ENCODE measurements around the gene ADSL.

Gene ADSL

DNA sequence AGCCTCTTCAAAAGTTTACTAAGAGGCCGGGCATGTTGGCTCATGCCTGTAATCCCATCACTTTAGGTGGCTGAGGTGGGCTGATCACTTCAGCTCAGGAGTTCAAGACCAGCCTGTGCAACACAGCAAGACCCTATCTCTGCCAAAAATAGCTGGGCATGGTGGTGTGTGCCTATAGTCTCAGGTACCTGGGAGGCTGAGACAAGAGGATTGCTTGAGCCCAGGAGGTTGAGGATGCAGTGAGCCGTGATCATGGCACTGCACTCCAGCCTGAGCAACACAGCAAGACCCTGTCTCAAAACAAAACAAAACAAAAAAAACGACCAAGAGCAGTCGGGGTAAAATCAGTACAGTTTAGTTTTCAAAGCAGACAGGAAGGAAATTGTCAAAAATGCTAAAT, 4.7 kb upstream of the ADSL start:
- no peak overlapping the region for H3K4me3 ChIP-seq (ENCODE audit: low read length)
- H3K4me1 ChIP-seq (ENCODE audit: control insufficient read depth, insufficient read depth, low read length) = no peaks in the 10 kb centered on the region
- DNase-seq (ENCODE audit: low read depth, low spot score) = no peak
- no peak overlapping the region for H3K27ac ChIP-seq (ENCODE audit: low read length)
- no peaks in the 10 kb centered on the region for H3K27me3 ChIP-seq (ENCODE audit: control insufficient read depth, insufficient read depth, low read length)
- no peaks in the 10 kb centered on the region for H3K9me3 ChIP-seq (ENCODE audit: control insufficient read depth, insufficient read depth, low read length)
- whole genome bisulfite sequencing (ENCODE audit: insufficient coverage, insufficient read length) = no CpG with 5 or more reads among the region's 4 CpGs
- H3K36me3 ChIP-seq (ENCODE audit: control insufficient read depth, insufficient read depth, low read length) = no peaks in the 10 kb centered on the region

GRCh38 chr22:40342521-40342920, 3.8 kb upstream of the ADSL start:
- whole genome bisulfite sequencing (ENCODE audit: insufficient coverage, insufficient read length) = no CpG with 5 or more reads among the region's 9 CpGs
- Histone ChIP-seq H3K27ac (ENCODE audit: low read length) (no peak overlapping the region), H3K36me3 (ENCODE audit: control insufficient read depth, insufficient read depth, low read length) (no peaks in the 10 kb centered on the region)

DNA sequence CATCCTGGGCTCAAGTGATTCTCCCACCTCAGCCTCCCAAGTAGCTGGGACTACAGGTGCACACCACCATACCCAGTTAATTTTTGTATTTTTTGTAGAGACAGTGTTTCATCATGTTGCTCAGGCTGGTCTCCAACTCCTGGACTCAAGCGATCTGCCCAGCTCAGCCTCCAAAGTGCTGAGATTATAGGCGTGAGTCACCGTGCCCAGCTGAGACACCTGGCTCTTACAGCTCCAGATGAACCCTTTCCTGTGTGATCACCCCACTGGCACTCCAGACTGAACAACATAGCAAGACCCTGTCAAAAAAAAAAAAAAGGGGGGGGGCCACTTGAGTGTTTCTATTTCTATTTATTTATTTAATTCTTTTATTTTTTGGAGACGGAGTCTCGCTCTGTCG, 1.0 kb upstream of the ADSL start:
- no peak overlapping the region for H3K27ac ChIP-seq (ENCODE audit: low read length)
- H3K36me3 ChIP-seq (ENCODE audit: control insufficient read depth, insufficient read depth, low read length) = peaks cover 4% of the 10 kb centered on the region; the same call in 1 of the 2 replicates
- no peaks in the 10 kb centered on the region for H3K27me3 ChIP-seq (ENCODE audit: control insufficient read depth, insufficient read depth, low read length)
- no CpG with 5 or more reads among the region's 6 CpGs for WGBS (ENCODE audit: insufficient coverage, insufficient read length)
- 0 out of 2 replicates have a peak, but pooled peaks cover 3% of the 10 kb centered on the region for H3K4me1 ChIP-seq (ENCODE audit: control insufficient read depth, insufficient read depth, low read length)
- DNase-seq (ENCODE audit: low read depth, low spot score) = no peak
- no peaks in the 10 kb centered on the region for H3K9me3 ChIP-seq (ENCODE audit: control insufficient read depth, insufficient read depth, low read length)
- H3K4me3 ChIP-seq (ENCODE audit: low read length) = no peak overlapping the region

More at GRCh38 chr22:40342521-40342920, 3.8 kb upstream of the ADSL start:
- DNase-seq (ENCODE audit: low read depth, low spot score) = no peak
- H3K4me3 ChIP-seq (ENCODE audit: low read length) = no peak overlapping the region
- H3K4me1 ChIP-seq (ENCODE audit: control insufficient read depth, insufficient read depth, low read length) = 0 out of 2 replicates have a peak, but pooled peaks cover 3% of the 10 kb centered on the region
- H3K27me3 ChIP-seq (ENCODE audit: control insufficient read depth, insufficient read depth, low read length) = no peaks in the 10 kb centered on the region
- H3K9me3 ChIP-seq (ENCODE audit: control insufficient read depth, insufficient read depth, low read length) = no peaks in the 10 kb centered on the region

DNA sequence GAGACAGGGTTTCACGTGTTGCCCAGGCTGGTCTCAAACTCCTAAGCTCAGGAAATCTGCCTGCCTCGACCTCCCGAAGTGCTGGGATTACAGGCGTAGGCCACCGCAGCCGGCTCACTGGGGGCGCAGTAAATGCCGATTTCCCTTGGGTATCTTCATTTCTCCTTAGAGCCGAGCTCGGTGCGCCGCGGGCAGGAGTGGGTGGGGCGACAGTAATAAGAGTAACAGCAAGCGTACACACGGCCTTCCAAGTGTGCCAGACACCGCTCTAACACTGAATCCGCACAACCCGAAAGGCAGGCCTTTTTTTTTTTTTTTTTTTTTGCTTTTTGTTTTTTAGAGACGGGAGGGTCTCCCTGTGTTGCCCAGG, 500 bp upstream of the ADSL start:
- no peak for DNase-seq (ENCODE audit: low read depth, low spot score)
- H3K27ac ChIP-seq (ENCODE audit: low read length) = no peak overlapping the region
- H3K36me3 ChIP-seq (ENCODE audit: control insufficient read depth, insufficient read depth, low read length) = peaks cover 7% of the 10 kb centered on the region
- H3K9me3 ChIP-seq (ENCODE audit: control insufficient read depth, insufficient read depth, low read length) = no peaks in the 10 kb centered on the region
- no peaks in the 10 kb centered on the region for H3K27me3 ChIP-seq (ENCODE audit: control insufficient read depth, insufficient read depth, low read length)
- peak overlapping the region; percentile 73; the same call in 1 of the 2 replicates for H3K4me3 ChIP-seq (ENCODE audit: low read length)
- H3K4me1 ChIP-seq (ENCODE audit: control insufficient read depth, insufficient read depth, low read length) = 0 out of 2 replicates have a peak, but pooled peaks cover 3% of the 10 kb centered on the region
- WGBS (ENCODE audit: insufficient coverage, insufficient read length) = no CpG with 5 or more reads among the region's 20 CpGs

DNA sequence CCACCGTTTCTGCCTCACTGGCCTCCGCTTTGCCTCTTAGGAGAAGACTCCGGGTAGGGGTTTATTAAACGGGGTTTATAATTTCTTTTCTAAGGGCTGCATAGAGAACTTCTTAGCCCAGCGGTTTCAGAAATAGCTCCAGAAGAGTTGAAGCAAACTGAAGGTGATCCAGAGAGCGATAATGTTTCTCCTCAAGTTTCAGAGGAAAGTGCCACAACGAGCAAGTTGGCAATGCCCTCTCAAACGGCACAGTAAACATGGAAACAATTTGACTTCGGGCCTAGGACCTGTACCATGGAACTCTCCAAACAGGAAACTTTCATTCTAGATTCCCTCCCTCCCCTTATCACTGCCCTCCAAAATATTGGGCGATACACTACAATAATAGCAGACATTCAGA, 1.0 kb downstream of the ADSL start:
- no CpG with 5 or more reads among the region's 10 CpGs for WGBS (ENCODE audit: insufficient coverage, insufficient read length)
- no peaks in the 10 kb centered on the region for H3K9me3 ChIP-seq (ENCODE audit: control insufficient read depth, insufficient read depth, low read length)
- DNase-seq (ENCODE audit: low read depth, low spot score) = no peak
- no peaks in the 10 kb centered on the region for H3K27me3 ChIP-seq (ENCODE audit: control insufficient read depth, insufficient read depth, low read length)
- H3K4me1 ChIP-seq (ENCODE audit: control insufficient read depth, insufficient read depth, low read length) = 0 out of 2 replicates have a peak, but pooled peaks cover 3% of the 10 kb centered on the region
- H3K36me3 ChIP-seq (ENCODE audit: control insufficient read depth, insufficient read depth, low read length) = peaks cover 8% of the 10 kb centered on the region
- H3K27ac ChIP-seq (ENCODE audit: low read length) = no peak overlapping the region
- peak overlapping the region; percentile 73 for H3K4me3 ChIP-seq (ENCODE audit: low read length)

DNA sequence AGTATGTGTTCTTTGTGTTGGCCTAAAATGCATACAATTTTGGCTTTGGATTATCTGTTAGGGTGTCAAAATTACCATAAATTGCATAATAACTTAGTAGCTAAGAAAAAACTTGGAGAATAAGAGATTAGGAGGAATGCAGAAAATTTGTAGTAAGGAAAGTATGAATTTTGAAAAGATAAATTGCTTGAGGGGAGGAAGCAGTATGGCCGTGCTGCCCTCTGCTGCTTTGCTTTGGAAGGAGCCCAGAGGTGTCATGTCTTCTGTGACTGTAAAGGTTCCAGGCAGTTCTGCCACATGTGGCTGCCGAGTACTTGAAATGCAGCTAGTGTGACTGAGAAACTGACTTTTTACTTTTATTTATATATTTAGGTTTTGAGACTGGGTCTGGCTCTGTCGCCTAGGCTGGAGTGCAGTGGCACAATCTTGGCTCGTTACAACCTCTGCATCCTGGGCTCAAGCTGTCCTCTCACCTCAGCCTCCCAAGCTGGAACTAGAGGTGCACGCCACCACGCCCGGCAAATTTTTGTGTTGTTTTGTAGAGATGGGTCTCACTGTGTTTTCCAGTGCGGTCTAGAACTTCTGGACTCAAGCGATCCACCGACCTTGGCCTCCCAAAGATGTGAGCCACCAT, 1.8 kb downstream of the ADSL start:
- Histone ChIP-seq H3K27me3 (ENCODE audit: control insufficient read depth, insufficient read depth, low read length) (no peaks in the 10 kb centered on the region), H3K4me3 (ENCODE audit: low read length) (no peak overlapping the region), H3K36me3 (ENCODE audit: control insufficient read depth, insufficient read depth, low read length) (peaks cover 8% of the 10 kb centered on the region), H3K9me3 (ENCODE audit: control insufficient read depth, insufficient read depth, low read length) (no peaks in the 10 kb centered on the region), H3K4me1 (ENCODE audit: control insufficient read depth, insufficient read depth, low read length) (0 out of 2 replicates have a peak, but pooled peaks cover 3% of the 10 kb centered on the region), H3K27ac (ENCODE audit: low read length) (no peak overlapping the region)
- no CpG with 5 or more reads among the region's 10 CpGs for WGBS (ENCODE audit: insufficient coverage, insufficient read length)
- no peak for DNase-seq (ENCODE audit: low read depth, low spot score)

GRCh38 chr22:40352763-40353162, 6.5 kb downstream of the ADSL start:
- no CpG with 5 or more reads among the region's 3 CpGs for WGBS (ENCODE audit: insufficient coverage, insufficient read length)
- Histone ChIP-seq H3K9me3 (ENCODE audit: control insufficient read depth, insufficient read depth, low read length) (no peaks in the 10 kb centered on the region), H3K4me3 (ENCODE audit: low read length) (no peak overlapping the region), H3K36me3 (ENCODE audit: control insufficient read depth, insufficient read depth, low read length) (peaks cover 8% of the 10 kb centered on the region), H3K4me1 (ENCODE audit: control insufficient read depth, insufficient read depth, low read length) (no peaks in the 10 kb centered on the region), H3K27ac (ENCODE audit: low read length) (no peak overlapping the region), H3K27me3 (ENCODE audit: control insufficient read depth, insufficient read depth, low read length) (no peaks in the 10 kb centered on the region)
- DNase-seq (ENCODE audit: low read depth, low spot score) = no peak

- Histone ChIP-seq H3K9me3 (ENCODE audit: control insufficient read depth, insufficient read depth, low read length) (no peaks in the 10 kb centered on the region), H3K4me1 (ENCODE audit: control insufficient read depth, insufficient read depth, low read length) (no peaks in the 10 kb centered on the region), H3K36me3 (ENCODE audit: control insufficient read depth, insufficient read depth, low read length) (peaks cover 44% of the 10 kb centered on the region), H3K27me3 (ENCODE audit: control insufficient read depth, insufficient read depth, low read length) (no peaks in the 10 kb centered on the region), H3K4me3 (ENCODE audit: low read length) (no peak overlapping the region), H3K27ac (ENCODE audit: low read length) (no peak overlapping the region)
- WGBS (ENCODE audit: insufficient coverage, insufficient read length) = no CpG with 5 or more reads among the region's 5 CpGs
- DNase-seq (ENCODE audit: low read depth, low spot score) = no peak
Observed at GRCh38 chr22:40361100-40361499, 14.8 kb downstream of the ADSL start.

- H3K9me3 ChIP-seq (ENCODE audit: control insufficient read depth, insufficient read depth, low read length) = no peaks in the 10 kb centered on the region
- no peak for DNase-seq (ENCODE audit: low read depth, low spot score)
- no CpG with 5 or more reads among the region's 3 CpGs for WGBS (ENCODE audit: insufficient coverage, insufficient read length)
- no peak overlapping the region for H3K27ac ChIP-seq (ENCODE audit: low read length)
- H3K27me3 ChIP-seq (ENCODE audit: control insufficient read depth, insufficient read depth, low read length) = no peaks in the 10 kb centered on the region
- H3K36me3 ChIP-seq (ENCODE audit: control insufficient read depth, insufficient read depth, low read length) = peaks cover 49% of the 10 kb centered on the region
- H3K4me3 ChIP-seq (ENCODE audit: low read length) = no peak overlapping the region
- H3K4me1 ChIP-seq (ENCODE audit: control insufficient read depth, insufficient read depth, low read length) = no peaks in the 10 kb centered on the region
Observed at GRCh38 chr22:40363059-40363458, 16.8 kb downstream of the ADSL start.

DNA sequence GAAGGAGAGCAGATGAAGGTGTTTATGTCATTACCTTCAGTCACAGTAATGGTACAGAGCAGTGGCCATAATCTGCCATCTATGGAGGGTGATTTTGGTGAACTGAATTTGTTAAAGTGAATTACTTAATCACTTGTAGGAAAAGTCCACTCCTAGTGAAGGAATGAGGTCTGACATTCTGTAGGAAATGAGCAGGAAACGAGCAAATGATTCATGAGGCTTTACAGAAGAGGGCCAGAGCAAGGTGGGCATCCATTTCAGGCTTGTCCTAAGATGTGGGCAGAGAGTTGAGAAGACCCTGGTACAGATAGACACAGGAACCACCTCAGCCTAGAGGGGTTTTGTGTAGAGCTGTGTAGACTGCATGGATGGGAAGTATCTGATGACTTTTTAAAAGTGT, 18.1 kb downstream of the ADSL start:
- no peaks in the 10 kb centered on the region for H3K27me3 ChIP-seq (ENCODE audit: control insufficient read depth, insufficient read depth, low read length)
- H3K27ac ChIP-seq (ENCODE audit: low read length) = no peak overlapping the region
- no peaks in the 10 kb centered on the region for H3K4me1 ChIP-seq (ENCODE audit: control insufficient read depth, insufficient read depth, low read length)
- DNase-seq (ENCODE audit: low read depth, low spot score) = no peak
- no peak overlapping the region for H3K4me3 ChIP-seq (ENCODE audit: low read length)
- no CpG with 5 or more reads among the region's 1 CpG for WGBS (ENCODE audit: insufficient coverage, insufficient read length)
- H3K36me3 ChIP-seq (ENCODE audit: control insufficient read depth, insufficient read depth, low read length) = peaks cover 47% of the 10 kb centered on the region
- H3K9me3 ChIP-seq (ENCODE audit: control insufficient read depth, insufficient read depth, low read length) = no peaks in the 10 kb centered on the region

- Histone ChIP-seq H3K36me3 (ENCODE audit: control insufficient read depth, insufficient read depth, low read length) (peaks cover 44% of the 10 kb centered on the region), H3K4me1 (ENCODE audit: control insufficient read depth, insufficient read depth, low read length) (no peaks in the 10 kb centered on the region), H3K4me3 (ENCODE audit: low read length) (no peak overlapping the region), H3K27ac (ENCODE audit: low read length) (no peak overlapping the region), H3K27me3 (ENCODE audit: control insufficient read depth, insufficient read depth, low read length) (no peaks in the 10 kb centered on the region), H3K9me3 (ENCODE audit: control insufficient read depth, insufficient read depth, low read length) (no peaks in the 10 kb centered on the region)
- DNase-seq (ENCODE audit: low read depth, low spot score) = no peak
- no CpG with 5 or more reads among the region's 2 CpGs for WGBS (ENCODE audit: insufficient coverage, insufficient read length)
Observed at GRCh38 chr22:40366068-40366467, 19.8 kb downstream of the ADSL start.
